NCI-H187 (cell line): ENCODE results near the gene POP4.
"Not testable (repeated sequence)": the region's sequence is repeated elsewhere in the genome, so short reads cannot be mapped to it uniquely, and the experiment has no call there.

ENCODE experiments used
- DNase-seq, 2 experiments: peaks; one replicate each; lab custom pipeline; 2025; lab: John Stamatoyannopoulos, UW

POP4 gene

GRCh38 chr19:29610574-29611271 lies 4.6 kb downstream of the POP4 start:
- DNase-seq, result peak in 1 of 2 experiments; percentile 60

GRCh38 chr19:29612121-29612520 lies 6.0 kb downstream of the POP4 start:
- DNase-seq, result no peak

DNA sequence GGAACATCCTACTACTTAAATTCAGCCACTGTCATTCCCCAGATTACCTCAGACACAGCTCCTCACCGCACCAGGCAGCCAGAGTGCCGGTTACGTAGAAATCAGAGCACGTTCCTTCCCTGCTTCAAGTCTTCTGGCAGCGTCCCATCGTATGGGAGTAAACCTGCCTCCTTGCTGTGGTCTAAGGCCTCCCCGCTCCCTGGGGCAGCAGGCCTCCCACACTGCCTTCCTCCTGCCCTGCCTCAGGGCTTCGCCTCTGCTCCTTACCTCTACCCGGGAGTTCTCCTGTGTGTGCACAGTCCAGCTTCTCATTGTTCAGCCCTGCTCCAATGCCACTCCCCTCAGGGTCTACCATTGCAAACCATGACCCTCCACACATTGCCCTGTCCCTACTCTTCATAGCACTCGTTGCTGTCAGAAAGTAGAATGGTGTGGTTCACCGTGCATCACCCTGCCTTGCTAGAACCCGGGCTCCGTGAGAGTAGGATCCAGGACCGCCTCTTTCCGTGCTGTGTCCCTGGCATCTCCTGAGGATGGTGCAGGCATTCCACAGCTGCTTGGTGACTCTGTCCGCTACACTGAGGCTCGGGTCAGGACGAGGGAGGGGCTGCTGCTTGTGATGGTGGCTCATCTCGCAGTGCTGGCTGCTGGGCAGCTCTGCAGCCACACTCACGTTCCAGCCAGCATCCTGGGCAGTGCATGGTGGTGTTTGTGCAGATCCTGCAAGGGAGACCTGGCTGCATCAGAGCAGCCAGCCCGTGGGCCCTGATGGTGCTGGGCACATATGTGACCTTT lies 6.9 kb downstream of the POP4 start:
- no peak for DNase-seq

DNA sequence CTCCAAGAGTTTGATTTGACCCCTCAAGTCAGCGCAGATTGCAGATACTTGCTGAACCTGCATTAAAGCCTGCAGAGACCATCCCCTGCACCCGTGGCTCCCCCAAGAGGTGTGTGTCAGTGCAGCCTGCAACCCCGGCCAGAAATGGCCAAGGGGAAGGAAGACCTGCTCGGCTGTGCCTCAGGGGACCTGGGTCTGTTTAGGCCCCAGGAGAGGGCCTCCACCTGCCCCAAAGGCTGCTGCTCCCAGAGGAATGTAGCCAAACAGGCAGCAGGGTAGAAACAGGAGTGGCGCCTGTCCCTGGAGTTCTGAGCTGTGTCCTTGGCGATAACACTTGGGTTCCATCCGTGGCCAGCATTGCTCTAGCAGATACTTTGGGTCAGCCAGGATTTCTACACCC lies 8.0 kb downstream of the POP4 start:
- no peak for DNase-seq

DNA sequence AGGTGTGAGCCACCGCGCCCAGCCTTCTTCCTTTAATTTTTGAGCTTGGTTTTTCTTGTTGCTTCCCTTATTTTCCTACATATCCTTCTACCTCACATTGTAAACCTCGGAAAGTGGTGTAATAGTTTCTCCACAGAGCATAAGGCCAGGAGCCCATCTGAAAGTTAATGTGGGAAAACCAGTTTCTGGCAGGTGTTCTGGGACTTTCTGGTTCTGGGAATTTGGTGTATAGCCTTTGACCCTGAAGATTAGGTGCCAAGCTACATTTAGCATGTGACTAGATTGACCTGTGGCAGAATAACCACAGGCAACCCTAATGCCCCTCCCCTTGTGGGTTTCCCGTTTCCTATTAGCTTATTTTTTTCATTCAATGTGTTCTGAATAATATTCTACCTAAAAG lies 8.7 kb downstream of the POP4 start:
- DNase-seq, result no peak

- no peak for DNase-seq
These were observed 9.9 kb downstream of the POP4 start for GRCh38 chr19:29615891-29616425.

DNA sequence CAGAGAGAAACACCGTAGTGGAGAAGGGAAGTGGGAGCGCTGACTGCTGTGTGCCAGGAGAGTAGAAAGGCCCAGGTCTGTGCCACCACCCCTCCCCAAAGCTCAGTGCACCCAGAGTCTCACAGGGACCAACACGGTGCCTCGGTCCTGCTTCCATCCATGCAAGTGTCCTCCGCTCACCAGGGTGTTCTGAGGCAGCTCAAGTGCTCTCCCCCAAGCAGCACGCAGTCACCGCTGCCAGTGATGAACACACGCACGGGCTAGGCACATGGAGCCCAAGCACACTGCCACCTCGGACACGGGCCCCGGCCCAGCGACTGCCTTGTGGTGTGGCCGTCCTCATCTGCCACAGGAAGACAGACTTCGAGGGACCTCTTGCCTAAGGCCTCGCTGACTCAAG lies 10.5 kb downstream of the POP4 start:
- no peak for DNase-seq

- no peak for DNase-seq
These were observed 11.5 kb downstream of the POP4 start for GRCh38 chr19:29617366-29618266.

DNA sequence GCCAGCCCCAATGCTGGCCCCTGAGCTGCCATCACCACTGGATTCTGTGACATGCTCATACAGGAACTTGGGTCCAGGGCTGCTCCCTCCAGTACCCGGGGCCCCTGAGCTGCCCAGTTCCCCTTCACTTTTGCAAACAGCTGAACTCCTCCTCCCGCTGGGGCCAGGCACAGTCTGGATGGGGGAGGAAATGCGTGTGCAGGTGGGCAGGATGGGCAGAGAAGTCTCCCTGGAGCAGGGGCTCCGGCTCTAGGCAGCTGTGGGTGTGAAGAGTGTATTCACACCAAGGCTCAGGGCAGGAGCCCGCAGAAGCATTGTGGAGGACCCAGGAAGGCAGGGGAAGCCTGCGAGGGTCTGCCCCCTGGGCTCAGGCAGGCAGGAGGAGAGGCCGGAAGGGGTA lies 12.4 kb downstream of the POP4 start:
- DNase-seq, result no peak

- no peak for DNase-seq
These were observed 12.8 kb downstream of the POP4 start for GRCh38 chr19:29618871-29619270.

DNA sequence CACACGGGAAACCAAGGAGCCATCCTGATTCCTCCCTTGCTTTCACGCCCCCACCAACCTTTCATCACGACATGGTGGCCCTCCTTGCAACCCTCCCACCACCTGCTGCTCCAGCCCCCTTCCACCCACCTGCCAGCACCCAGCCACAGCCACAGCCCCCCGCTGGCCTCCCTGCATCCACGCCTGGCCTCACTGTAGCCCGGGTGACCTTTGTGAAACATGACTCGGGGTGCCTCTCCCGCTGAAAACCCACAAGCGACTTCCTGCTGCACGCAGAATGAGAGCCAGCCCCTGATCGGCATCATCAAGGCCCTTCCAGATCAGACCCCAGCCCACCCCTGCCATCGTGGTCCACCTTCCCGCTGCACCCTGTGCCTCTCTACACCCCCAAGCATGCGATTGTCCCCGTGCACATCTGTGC lies 14.9 kb downstream of the POP4 start:
- no peak for DNase-seq

- DNase-seq, result no peak
These were observed 16.3 kb downstream of the POP4 start for GRCh38 chr19:29622166-29623070.

DNA sequence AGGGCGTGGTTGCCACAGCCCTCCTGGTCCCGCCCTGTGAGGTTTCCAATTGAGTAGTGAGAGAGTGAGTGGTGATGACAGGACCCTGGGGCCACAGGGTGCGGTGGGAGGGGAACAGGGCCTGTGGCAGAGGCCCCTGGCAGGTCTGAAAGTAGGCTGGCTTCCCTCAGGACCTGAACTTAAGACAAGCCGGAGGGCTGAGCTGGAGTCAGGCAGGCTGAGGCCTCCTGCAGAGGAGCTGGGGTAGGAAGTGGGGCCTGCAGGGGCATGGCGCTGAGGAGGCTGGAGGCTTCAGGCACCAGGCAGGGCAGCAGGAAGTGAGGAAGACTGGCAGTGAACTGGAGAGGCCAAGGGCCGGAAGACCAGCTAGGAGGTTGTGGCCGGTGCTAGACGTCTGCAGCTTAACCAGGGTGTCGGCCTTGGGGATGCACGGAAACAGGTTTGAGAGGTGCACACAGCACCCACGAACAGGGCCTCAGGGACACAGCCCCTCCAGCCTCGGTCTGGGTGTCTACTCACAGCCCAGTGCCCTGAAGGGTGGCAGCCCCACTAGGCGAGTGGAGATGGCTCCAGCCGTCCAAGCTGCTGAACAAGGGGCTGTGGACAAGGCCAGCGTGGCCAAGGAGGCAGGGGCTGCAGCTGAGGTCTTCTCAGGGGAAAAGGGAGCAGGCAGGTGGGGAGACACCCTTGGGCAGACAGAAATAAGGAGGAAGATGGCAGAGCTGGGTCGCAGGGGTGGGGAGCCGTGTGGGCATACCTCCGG lies 17.8 kb downstream of the POP4 start:
- no peak for DNase-seq

DNA sequence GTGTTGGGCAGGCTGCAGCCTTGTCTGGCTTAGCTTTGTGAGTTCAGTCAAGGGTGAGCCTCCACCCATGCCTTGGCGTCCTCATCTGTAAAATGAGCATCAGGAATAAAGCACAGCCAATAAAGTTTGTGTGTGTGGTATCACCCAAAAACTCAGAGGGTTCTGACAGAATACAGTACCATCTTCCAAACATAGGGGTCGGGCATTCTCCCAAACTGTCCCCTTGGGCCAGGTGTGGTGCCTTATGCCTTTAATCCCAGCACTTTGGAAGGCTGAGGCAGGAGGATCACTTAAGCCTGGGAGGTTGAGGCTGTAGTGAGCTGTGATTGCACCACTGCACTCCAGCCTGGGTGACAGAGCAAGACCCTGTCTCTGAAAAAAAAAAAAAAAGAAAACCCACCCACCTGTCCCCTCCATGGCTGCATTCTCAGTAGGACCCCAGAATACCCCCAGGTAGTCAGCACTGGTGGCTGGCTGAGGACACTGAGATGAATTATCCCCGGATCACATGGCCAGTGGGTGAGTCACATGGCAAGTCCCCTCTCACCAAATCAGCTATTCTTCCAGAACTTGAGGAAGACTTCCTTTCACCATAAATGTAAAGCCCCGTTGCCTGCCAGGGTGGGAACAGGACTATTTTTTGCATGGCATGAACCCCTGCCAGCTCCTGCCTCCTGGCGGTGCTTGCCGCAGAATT lies 18.6 kb downstream of the POP4 start:
- DNase-seq, result no peak

DNA sequence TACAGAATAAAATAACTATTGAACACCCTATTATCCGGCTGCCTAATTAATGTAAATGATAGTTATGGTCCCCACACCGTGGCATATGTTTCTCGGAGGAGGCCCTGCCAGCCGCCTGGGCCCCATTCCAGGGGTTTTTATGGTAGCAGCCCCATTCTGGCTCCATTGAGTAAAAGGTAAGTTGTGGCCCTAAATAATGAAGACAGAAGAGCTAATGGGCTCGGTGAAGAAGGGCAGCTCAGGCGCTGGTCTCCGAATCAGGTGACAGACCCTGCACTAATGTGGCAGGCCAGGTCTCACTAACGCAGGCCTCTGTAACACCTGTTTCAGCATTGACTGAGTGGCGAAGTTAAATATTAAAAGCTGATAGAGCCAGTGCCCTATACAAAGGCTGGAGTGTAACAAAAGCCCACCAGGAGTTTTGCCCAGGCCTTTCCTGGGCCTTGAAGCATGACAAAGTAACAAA lies 19.1 kb downstream of the POP4 start:
- DNase-seq, result no peak

GRCh38 chr19:29626386-29626785 lies 20.3 kb downstream of the POP4 start:
- DNase-seq, result no peak

GRCh38 chr19:29626832-29627231 lies 20.7 kb downstream of the POP4 start:
- DNase-seq, result not testable (repeated sequence)

GRCh38 chr19:29628661-29629385 lies 22.7 kb downstream of the POP4 start:
- no peak for DNase-seq
